Activated T-helper 17 cell treated with anti-CD3 and anti-CD28 coated beads, Interleukin-2, amount 50 U/mL, for 72 hours (primary cell): ENCODE measurements around the gene ATOH1. TPM values are rescaled to one million over a fixed set of nuclear protein-coding genes. Genes with fewer than 3 reads are reported as not detected.

Experiments
- ATAC-seq: fragments of 150-1000 bp; cut with Tn5 transposase; replicated peaks from 2 replicates; pipeline ENCODE4 v1.10.0; 2021; ENCODE audit warnings: mild to moderate bottlenecking, moderate library complexity
- H3K27ac Mint-ChIP-seq: one replicate; pipeline ENCODE4 v1.8.0; 2022; ENCODE audit warnings: mixed read lengths
- H3K27me3 Mint-ChIP-seq: one replicate; pipeline ENCODE4 v1.8.0; 2022; ENCODE audit warnings: mixed read lengths
- H3K36me3 Mint-ChIP-seq: one replicate; pipeline ENCODE4 v1.8.0; 2022; ENCODE audit warnings: low read depth, mild to moderate bottlenecking, mixed read lengths
- H3K4me1 Mint-ChIP-seq: one replicate; pipeline ENCODE4 v1.8.0; 2022; ENCODE audit warnings: mixed read lengths
- H3K4me3 Mint-ChIP-seq: one replicate; pipeline ENCODE4 v1.8.0; 2022; ENCODE audit warnings: mild to moderate bottlenecking, mixed read lengths
- H3K9me3 Mint-ChIP-seq: one replicate; pipeline ENCODE4 v1.8.0; 2022; ENCODE audit warnings: mixed read lengths
- total RNA-seq, 2 donors: library from RNA; stranded (reverse); gene quantifications; one replicate each; pipeline ENCODE4 v1.2.3, GENCODE V29; 2022

The ATOH1 gene
- total RNA-seq, 2 donors from 2014 or later: not detected

GRCh38 chr4:93867416-93868001, 39.0 kb downstream of the ATOH1 start:
- Mint-ChIP-seq H3K4me3 (no peak overlapping the region), H3K27ac (no peak overlapping the region), H3K4me1 (no peaks in the 10 kb centered on the region), H3K36me3 (no peaks in the 10 kb centered on the region), H3K9me3 (no peaks in the 10 kb centered on the region), H3K27me3 (no peaks in the 10 kb centered on the region)
- ATAC-seq: no peak

DNA sequence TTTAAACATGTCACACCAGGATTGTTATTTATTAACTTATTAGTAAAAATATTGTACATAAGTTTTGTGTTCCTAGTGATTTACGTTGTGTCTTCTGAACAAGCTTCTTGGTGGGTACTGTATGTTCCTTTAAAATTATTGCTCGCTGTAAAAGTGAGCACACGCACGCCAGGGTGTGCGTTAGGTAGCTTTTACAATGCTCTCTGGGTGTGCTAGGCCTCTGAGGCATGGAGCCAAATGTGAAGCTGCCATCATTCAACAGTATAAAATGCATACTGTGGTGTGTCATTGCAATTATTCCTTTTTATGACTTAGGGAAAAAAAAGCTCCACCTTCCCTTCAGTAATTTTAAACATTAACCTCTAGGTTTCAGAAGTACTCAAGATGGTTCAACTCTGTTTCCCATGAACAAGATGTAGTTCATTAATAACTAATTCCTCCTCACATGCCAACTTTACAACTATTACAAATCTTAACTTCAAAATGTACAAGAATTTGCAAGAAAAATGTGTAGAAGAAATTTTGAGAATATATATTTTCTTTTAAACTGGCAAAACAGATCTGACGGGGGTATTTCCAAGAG, 42.4 kb downstream of the ATOH1 start:
- H3K27ac Mint-ChIP-seq: no peak overlapping the region
- H3K36me3 Mint-ChIP-seq: no peaks in the 10 kb centered on the region
- no peaks in the 10 kb centered on the region for H3K9me3 Mint-ChIP-seq
- no peaks in the 10 kb centered on the region for H3K27me3 Mint-ChIP-seq
- no peak for ATAC-seq
- H3K4me3 Mint-ChIP-seq: no peak overlapping the region
- H3K4me1 Mint-ChIP-seq: no peaks in the 10 kb centered on the region

- no peaks in the 10 kb centered on the region for H3K36me3 Mint-ChIP-seq
Observed at GRCh38 chr4:93876754-93877153, 48.2 kb downstream of the ATOH1 start.

DNA sequence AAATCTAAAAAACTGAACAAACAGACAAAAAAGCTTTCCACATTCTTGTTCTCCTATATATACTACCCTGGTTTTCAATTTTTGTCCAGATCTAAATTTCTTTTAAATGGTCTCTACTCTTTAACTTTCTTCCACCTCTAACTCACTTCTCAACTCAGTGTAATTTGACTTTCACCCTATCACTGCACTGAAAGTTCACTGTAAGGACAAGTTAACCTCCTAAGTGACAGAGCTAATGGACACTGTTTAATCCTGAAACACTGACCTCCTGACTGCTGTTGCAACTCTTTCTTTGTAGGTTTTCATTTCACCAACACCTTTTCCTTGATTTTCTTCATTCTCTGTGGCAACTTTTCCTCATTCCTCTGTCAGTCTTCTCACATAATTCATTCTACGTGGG, 50.0 kb downstream of the ATOH1 start:
- Mint-ChIP-seq H3K27me3 (no peaks in the 10 kb centered on the region), H3K4me1 (no peaks in the 10 kb centered on the region), H3K4me3 (no peak overlapping the region), H3K27ac (no peak overlapping the region), H3K36me3 (no peaks in the 10 kb centered on the region), H3K9me3 (peaks cover 6% of the 10 kb centered on the region)
- ATAC-seq: no peak

More at GRCh38 chr4:93876754-93877153, 48.2 kb downstream of the ATOH1 start:
- Mint-ChIP-seq H3K4me1 (no peaks in the 10 kb centered on the region), H3K9me3 (peaks cover 6% of the 10 kb centered on the region), H3K27ac (no peak overlapping the region), H3K4me3 (no peak overlapping the region), H3K27me3 (no peaks in the 10 kb centered on the region)
- no peak for ATAC-seq

DNA sequence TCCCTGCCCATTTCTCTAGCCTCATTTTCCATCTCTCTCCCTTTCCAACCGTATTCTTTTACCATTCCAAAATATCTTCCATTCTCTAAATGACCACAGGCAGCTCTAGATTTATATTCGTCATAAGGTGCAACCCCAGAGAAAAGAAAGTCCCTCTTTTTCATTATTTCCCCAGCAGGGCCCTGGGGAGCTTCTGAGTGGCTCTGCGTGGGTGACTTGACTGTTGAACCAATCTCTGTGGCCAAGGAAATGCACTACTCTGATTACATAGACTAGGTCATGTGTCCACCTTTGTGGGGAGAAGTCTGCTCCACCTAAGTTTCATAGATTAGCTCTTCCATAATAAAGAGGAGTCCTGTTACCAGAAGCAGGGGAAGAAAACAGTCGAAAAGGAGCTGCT, 51.4 kb downstream of the ATOH1 start:
- Mint-ChIP-seq H3K36me3 (no peaks in the 10 kb centered on the region), H3K4me1 (no peaks in the 10 kb centered on the region), H3K4me3 (no peak overlapping the region), H3K9me3 (peaks cover 6% of the 10 kb centered on the region), H3K27me3 (no peaks in the 10 kb centered on the region), H3K27ac (no peak overlapping the region)
- ATAC-seq: no peak
